IMR-90 (cell line): ENCODE results near the gene STXBP6.
"Not testable (repeated sequence)": the region's sequence is repeated elsewhere in the genome, so short reads cannot be mapped to it uniquely, and the experiment has no call there.

ENCODE experiments used
- BHLHE40 ChIP-seq: fragments of 150-350 bp; IDR thresholded peaks from 2 replicates; pipeline ENCODE4 v1.6.1; 2016; ENCODE audit warnings: mild to moderate bottlenecking, low read depth, low read length
- CEBPB ChIP-seq: IDR thresholded peaks from 2 replicates; pipeline ENCODE4 v1.6.1; 2012; ENCODE audit warnings: low read depth, low read length, improper control_type of control experiment
- CHD1 ChIP-seq: IDR thresholded peaks from 2 replicates; pipeline ENCODE4 v1.6.1; 2012; ENCODE audit warnings: low read depth, low read length, improper control_type of control experiment
- CTCF ChIP-seq: conservative IDR thresholded peaks from 2 replicates; pipeline ENCODE4 v1.5.1; 2012; ENCODE audit warnings: mild to moderate bottlenecking, low read depth, low read length, improper control_type of control experiment
- FOS ChIP-seq: fragments of 150-350 bp; IDR thresholded peaks from 2 replicates; pipeline ENCODE4 v1.6.1; 2016; ENCODE audit warnings: low read depth, low read length
- MAFK ChIP-seq: IDR thresholded peaks from 2 replicates; pipeline ENCODE4 v1.6.1; 2012; ENCODE audit warnings: low read depth, low read length, improper control_type of control experiment
- MAZ ChIP-seq: IDR thresholded peaks from 2 replicates; pipeline ENCODE4 v1.6.1; 2012; ENCODE audit warnings: low read depth, mild to moderate bottlenecking, low read length, improper control_type of control experiment, moderate library complexity, borderline replicate concordance
- POLR2A ChIP-seq: IDR thresholded peaks from 2 replicates; pipeline ENCODE4 v1.6.1; 2012; ENCODE audit warnings: mild to moderate bottlenecking, low read depth, low read length
- RAD21 ChIP-seq: IDR thresholded peaks from 2 replicates; pipeline ENCODE4 v1.6.1; 2012; ENCODE audit warnings: low read length, improper control_type of control experiment
- RFX5 ChIP-seq: IDR thresholded peaks from 2 replicates; pipeline ENCODE4 v1.8.0; 2012; ENCODE audit warnings: low read depth, mild to moderate bottlenecking, low read length, moderate library complexity
- SMC3 ChIP-seq: fragments of 150-350 bp; IDR thresholded peaks from 2 replicates; pipeline ENCODE4 v1.6.1; 2016; ENCODE audit warnings: low read depth, mild to moderate bottlenecking, antibody characterized with exemption, low read length, moderate library complexity
- USF2 ChIP-seq: fragments of 150-350 bp; IDR thresholded peaks from 2 replicates; pipeline ENCODE4 v1.6.1; 2017; ENCODE audit warnings: mild to moderate bottlenecking, antibody characterized with exemption, low read length, low read depth

- TF ChIP-seq CTCF, RFX5, SMC3, RAD21, POLR2A, MAZ, CHD1, CEBPB, USF2, MAFK, BHLHE40, FOS: not testable (repeated sequence)
Measured at GRCh38 chr14:24936773-24937172, 113.2 kb downstream of the STXBP6 start.
